ENCODE results near the gene ATRNL1.
"Not testable (repeated sequence)": the region's sequence is repeated elsewhere in the genome, so short reads cannot be mapped to it uniquely, and the experiment has no call there.

The ATRNL1 gene

DNA sequence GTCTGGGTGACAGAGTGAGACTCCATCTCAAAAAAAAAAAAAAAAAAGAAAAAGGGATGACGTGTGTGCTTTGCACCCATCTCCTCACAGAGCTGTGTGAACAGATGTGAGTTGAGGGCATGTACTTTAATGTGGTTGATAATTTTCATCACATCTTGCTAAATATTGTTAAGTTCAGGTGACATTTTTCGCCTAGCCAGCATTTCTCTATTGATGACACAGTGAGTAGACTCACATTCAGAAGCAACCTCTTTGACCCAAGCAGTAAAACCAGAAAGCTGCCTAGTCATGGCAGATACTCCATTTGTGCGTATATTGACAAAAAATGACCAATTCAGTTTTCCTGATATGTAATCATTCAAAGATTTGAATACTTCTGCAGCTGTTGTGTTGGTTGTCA is 126.0 kb downstream of the ATRNL1 start:
- DNase-seq, result no peak

DNA sequence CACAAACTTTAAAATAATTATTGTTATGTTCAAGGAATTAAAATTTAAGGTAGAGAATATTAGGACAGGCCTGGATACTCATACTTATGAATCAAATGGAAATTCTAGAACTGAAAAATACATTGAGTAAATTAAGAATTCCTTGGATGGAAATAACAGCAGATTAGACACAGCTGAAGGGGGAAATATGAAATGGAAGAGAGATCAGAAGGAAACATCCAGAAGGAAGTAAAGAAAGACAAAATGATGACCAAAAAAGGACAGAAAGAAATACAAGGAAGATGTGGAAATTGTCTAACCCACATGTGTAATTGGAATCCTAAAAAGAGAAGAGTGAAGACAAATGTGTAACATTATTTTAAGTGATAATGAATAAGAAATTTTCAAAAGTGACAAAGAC is 128.9 kb downstream of the ATRNL1 start:
- DNase-seq, result no peak

DNA sequence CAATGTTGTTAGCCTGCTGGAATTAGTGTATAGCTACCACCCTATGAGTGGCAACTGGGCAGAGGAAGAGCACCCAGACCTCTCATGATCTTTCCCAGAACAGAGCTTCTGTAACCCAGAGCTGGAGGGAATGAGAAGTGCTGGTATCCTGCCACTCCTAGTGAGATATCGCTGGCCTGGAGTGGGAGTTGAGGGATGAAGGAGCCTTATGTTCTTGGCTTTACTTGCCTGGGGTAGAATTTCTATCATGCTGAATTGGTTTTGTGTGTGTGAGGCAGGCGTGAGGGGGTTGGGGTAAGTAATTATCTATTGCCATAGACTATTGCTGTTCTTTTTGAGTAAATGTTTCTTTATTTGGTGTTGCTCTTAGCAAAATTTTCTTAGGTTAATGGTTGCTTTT is 146.6 kb downstream of the ATRNL1 start:
- no peak for DNase-seq

DNA sequence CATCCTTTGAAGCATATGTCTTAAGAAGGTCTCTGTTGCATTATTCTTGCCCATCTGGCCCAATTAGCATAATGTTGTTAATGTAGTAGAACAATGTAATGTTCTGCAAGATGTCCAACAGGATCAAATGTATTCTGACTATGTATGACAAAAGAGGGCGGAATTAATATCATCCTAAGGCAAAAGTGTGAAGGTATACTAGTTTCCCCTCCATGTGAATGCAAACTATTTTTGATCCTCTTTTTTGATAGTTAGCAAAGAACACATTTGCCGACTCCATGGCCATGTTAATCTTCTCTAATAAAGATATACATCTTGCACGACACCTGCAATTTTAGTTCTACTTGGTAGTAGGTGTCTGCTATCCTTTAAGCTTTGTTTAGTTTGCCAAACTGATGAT is 157.6 kb downstream of the ATRNL1 start:
- no peak for DNase-seq

DNA sequence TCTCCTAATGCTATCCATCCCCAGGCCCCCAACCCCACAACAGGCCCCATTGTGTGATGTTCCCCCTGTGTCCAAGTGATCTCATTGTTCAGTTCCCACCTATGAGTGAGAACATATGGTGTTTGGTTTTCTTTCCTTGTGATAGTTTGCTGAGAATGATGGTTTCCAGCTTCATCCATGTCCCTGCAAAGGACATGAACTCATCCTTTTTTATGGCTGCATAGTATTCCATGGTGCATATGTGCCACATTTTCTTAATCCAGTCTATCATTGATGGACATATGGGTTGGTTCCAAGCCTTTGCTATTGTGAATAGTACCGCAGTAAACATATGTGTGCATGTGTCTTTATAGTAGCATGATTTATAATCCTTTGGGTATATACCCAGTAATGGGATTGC is 160.6 kb downstream of the ATRNL1 start:
- DNase-seq, result not testable (repeated sequence)

DNA sequence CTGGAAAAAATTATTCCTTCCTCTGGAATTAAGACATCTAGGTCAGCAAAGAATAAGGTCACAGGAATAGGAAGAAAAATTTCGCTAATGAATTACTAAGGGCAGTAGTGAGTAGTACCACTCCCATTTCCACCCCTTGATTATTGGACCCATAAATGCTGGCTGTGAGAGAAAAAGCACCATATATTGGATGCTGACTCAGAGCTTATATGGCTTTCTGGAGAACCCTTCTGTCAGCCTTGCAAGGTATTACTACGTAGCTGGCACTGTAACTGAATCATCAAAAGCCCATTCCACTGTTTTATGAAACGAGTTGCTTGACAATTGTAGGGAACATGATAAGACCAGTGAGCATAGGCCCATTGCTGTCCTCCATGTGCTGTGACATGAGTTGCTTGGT is 179.3 kb downstream of the ATRNL1 start:
- no peak for DNase-seq

DNA sequence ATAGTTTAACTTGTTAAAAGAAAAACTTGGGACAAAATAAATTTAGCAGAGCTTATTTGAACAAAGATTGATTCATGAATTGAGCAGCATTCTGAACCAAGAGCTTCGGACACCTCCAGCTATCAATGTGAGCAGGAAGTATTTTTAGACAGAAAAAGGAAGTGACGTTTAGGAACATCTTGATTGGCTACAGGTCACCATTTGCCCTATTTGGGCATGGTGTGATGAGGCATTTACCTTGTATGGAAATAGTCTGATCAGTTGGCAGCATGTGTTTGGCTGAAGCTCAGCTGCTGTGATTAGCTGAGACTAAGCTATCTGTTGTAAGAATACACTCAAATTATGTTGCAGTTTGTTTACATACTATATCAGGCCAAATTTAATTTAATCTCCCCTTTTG is 185.1 kb downstream of the ATRNL1 start:
- DNase-seq, result no peak

DNA sequence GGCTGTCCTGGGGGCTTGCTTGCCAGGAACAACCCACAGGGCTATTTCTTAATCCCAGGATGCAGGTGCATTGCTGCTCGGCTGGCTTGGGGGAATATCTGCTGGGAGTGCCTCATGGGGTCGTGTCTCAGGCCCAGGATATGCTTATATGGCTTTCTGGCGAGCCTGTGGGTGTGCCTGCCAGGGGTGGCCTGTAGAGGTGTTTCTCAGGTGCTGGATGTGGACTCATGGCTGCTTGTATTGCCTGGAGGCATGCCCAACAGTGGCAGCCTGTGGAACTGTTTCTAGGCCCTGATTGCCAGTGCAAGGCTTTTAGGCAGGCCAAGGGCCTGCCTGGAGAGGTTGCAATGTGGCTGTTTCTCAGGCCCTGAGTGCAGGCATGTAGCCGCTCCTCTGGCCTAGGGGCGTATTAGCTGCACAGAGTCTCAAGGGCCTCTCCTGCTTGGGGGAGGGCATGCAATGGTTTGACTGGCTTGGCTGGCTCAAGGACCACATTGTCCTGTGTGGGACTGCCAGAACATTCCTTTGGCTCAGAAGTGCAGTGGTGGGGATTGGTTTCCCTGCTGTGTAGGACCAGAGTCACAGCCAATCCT is 202.1 kb downstream of the ATRNL1 start:
- no peak for DNase-seq

DNA sequence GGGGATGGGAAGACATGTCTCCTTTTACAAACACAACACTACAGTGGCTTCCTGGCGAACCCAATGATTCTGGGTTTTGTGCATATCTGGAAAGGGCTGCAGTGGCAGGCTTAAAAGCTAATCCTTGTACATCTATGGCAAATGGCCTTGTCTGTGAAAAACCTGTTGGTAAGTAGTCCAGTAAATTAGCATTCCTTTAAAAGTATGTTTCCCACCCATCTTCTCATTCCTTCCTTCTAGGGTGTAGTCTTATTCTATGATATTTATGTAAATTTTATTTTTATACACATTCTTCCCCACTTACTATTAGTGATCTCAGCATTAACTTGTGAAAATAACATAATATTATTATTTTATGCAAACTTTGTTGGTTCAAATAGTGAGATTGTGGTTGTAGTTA is 206.9 kb downstream of the ATRNL1 start:
- no peak for DNase-seq

DNA sequence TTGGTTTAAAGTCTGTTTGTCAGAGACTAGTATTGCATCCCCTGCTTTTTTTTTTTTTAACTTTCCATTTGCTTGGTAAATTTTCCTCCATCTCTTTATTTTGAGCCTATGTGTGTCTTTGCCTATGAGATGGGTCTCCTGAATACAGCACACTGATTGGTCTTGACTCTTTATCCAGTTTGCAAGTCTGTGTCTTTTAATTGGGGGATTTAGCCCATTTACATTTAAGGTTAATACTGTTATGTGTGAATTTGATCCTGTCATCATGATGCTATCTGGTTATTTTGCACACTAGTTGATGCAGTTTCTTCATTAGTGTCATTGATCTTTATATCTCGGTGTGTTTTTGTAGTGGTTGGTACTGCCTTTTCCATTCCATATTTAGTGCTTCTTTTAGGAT is 226.5 kb downstream of the ATRNL1 start:
- not testable (repeated sequence) for DNase-seq

DNA sequence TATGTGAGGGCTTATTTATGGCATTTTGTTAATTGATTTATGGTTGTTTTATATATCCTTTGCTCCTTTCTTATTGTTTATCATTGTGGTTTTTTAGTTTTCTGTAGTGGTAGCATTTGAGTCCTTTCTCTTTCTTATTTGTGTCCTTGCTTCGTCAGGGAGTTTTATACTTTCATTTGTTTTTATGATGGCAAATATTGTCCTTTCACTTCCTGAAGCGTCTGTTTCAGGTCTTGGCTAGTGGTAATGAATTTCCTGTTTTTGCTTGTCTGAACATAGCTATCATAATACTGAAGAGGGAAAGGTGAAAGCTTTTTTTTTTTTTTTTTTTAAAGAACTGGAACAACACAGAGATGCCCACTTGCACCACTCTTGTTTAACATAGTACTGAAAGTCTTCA is 228.2 kb downstream of the ATRNL1 start:
- DNase-seq, result no peak

DNA sequence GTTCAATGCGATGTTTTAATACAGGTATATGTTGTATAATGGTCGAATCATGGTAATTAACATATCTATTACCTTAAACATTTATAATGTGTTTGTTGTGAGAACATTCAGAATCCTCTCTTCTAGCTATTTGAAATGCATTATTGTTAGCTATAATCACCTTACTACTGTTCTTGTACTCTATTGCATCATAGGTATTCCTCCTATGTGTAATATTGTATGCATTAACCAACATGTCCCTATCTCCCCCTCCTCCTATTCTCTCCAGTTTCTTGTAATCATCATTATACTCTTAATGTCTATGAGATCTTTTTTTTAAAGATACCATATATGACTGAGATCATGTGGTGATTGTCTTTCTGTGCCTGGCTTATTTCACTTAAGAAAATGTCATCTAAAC is 235.2 kb downstream of the ATRNL1 start:
- DNase-seq, result no peak

DNA sequence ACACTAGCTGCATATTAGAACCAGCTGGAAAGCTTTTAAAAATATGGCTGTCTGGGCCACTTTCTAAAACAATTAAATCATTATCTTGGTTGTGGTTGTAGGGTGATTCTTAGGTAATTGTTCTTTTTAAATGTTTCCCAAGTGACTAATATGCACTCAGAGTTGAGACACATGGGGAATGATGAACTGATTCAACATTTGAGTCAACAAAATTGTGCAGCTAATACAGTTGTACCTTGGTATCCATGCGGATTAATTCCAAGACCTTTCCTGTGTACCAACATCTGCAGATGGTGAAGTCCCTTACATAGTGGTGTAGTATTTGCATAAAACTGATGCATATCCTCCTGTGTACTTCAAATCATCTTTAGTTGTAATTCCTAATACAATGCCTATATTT is 242.2 kb downstream of the ATRNL1 start:
- no peak for DNase-seq

DNA sequence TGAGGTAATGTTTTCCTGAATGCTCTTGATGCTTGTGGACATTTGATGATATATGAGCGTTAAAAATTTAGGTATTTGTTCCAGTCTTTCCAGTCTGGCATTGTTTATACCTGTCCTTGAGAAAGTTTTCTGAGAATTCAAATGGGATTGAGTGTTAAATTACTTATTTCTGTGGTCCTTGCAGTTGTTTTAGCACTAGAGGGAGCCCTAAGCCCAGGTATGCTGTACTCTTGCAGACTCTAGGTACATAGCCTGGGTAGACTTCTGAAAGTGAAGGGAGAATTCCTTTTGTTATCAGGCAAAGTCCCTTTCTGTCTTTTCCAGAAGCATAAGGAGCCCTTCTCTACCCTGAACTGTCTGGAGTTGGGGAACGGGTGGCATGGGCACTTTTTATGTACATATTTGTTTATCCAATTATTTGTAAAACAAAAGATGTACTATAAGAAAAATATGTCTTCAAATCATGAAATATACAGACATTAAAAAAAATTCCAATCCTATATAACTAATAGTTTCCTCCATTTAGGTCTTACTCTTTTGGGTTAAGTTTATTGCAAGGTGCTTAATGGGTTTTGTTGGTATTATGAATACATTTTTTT is 262.1 kb downstream of the ATRNL1 start:
- DNase-seq, result no peak

DNA sequence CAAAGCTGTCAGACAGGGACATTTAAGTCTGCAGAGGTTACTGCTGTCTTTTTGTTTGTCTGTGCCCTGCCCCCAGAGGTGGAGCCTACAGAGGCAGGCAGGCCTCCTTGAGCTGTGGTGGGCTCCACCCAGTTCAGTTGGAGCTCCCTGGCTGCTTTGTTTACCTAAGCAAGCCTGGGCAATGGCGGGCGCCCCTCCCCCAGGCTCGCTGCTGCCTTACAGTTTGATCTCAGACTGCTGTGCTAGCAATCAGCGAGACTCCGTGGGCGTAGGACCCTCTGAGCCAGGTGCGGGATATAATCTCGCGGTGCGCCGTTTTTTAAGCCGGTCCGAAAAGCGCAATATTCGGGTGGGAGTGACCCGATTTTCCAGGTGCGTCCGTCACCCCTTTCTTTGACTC is 274.8 kb downstream of the ATRNL1 start:
- not testable (repeated sequence) for DNase-seq

DNA sequence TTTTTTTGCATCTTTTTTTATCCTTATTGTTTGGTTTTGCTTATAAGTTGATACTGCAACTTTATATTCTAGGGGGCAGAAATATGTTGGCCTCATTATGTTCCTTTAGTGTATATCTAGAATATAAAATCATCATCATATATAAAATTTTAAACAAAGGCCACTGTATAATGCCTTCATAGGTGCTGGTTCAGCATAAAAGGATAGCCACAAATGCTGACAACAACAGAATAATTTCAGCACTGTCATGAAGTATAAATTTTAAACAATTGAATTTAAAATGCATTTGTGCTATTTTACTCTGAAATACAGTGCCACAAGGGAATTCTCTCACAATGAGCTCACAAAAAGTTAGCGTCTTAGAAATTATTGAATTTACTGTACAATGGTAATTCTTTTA is 285.9 kb downstream of the ATRNL1 start:
- no peak for DNase-seq

DNA sequence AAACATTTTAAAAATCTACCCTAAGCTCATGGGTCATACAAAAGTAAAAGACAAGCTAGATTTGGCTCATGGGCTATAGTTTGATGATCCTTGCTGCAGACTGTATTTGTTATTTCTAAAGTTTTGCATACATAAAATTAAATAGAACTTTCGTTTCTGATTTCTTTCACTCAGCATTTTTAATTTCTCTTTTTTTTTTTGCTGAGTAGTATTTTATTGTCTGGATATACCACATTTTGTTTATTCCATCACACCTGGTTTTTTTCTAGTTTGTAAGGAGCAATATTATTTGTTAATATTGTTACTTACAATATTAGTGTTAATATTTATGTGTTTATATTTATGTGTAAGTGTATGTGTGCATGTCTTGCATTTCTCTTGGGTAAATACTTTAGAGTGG is 291.5 kb downstream of the ATRNL1 start:
- DNase-seq, result no peak

DNA sequence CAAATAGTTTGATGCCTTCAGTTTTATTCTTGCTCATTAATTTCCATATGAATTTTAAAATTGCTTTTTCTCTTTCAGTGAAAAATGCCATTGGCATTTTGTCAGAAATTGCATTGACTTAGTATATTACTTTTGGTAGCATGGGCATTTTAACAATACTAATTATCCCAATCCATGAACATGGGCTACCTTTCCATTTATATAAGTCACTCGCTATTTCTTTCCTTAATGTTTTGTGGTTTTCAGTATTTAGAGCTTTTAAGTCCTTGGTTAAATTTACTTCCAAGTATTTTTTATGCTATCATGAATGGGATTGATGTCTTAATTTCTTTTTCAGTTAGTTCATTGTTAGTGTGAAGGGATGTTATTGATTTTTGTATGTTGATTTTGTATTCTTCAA is 297.4 kb downstream of the ATRNL1 start:
- DNase-seq, result no peak

DNA sequence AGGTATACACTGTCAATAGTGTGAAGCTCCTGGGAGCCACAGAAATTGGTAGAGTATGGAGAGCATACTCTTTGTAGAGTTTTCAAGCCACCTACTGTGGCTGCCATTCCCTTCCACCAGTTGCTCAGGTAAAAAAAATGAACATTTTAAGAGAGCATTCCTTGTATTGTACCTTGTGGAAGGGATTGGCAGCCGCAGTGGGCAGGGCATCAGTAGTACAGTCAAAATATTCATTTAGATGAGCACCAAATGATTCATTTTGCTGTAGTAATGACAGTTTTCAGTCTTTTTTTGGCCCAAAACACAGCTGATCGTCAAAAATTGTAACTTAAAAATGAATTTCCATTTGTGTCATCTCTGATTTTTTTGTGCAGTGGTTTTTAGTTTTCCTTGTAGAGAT is 304.9 kb downstream of the ATRNL1 start:
- DNase-seq, result no peak

DNA sequence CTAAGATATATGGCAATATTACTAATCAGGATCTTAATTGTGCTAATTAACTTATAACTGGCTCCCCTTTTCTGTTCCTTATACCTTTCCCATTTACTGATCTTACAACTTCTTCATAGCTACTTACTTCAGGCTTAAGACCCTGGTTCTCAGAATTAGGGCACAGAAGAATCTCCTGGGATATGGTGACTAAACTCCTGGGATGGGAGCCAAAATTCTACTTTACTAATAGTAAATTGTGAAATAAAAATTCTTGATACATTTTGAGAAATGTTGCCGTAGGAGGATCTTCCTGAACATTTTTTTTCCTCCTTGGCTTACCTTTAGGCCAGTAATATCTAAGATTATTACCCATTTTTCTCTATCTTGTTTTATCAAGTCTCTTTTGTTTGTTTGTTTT is 309.5 kb downstream of the ATRNL1 start:
- no peak for DNase-seq

DNA sequence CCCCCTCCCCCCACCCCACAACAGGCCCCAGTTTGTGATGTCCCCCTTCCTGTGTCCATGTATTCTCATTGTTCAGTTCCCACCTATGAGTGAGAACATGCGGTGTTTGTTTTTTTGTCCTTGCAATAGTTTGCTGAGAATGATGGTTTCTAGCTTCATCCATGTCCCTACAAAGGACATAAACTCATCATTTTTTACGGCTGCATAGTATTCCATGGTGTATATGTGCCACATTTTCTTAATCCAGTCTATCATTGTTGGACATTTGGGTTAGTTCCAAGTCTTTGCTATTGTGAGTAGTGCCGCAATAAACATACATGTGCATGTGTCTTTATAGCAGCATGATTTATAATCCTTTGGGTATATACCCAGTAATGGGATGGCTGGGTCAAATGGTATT is 312.7 kb downstream of the ATRNL1 start:
- not testable (repeated sequence) for DNase-seq

DNA sequence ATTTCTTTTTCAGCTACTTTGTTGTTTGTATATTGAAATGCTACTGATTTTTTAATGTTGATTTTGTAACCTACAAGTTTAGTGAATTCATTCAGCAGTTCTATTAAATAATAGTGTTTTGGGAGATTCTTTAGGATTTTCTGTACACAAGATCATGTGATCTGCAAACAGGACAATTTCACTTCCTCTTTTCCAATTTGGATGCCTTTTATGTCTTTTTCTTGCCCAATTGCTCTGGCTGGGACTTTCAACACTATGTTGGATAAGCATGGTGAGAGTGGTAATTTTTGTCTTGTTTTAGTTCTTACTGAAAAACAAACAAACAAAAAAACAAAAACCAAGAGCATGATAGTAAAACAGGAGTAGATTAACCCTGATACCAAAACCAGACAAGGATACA is 316.2 kb downstream of the ATRNL1 start:
- no peak for DNase-seq

DNA sequence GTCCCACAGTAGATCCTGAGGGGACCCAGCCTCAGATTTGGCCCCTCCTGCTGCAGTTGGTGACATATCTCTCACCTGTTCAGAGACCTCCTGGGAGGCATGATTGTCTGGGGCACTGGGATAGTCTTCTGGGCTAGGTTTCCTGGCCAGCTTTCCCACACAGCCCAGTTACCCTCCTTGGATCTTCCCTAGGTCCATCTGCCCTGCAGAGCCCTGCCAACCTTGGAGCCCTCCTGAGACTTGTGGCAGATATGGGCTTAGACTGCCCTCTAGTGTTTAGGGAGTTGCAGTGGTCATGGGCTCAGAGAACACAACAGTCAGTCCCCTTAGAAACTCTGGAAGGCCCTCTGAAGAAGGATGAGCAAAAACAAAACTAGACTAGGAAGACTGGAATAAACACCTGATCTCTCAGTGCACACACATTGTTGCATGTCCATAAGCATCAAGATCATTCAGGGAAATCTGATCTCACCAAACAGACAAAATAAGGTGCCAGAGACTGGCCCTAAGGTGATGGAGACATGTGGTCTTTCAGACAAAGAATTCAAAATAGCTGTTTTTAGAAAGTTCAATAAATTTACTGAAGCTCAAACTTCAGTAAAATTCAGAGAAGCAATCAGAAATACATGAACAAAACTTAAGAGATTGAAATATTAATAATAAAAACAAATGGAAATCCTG is 324.6 kb downstream of the ATRNL1 start:
- DNase-seq, result no peak

DNA sequence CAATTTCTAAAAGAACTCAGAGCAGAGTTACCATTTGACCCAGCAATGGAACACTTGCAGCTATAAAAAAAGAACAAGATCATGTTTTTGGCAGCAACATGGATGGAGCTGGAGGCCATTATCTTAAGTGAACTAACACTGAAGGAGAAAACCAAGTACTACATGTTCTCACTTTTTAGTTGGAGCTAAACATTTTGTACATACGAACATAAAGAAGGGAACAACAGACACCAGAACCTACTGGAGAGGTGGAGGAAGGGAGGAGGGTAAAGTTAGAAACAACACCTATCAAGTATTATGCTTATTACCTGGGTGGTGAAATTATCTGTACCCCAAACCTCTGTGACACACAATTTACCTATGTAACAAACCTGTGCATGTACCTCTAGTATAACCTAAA is 329.5 kb downstream of the ATRNL1 start:
- no peak for DNase-seq

DNA sequence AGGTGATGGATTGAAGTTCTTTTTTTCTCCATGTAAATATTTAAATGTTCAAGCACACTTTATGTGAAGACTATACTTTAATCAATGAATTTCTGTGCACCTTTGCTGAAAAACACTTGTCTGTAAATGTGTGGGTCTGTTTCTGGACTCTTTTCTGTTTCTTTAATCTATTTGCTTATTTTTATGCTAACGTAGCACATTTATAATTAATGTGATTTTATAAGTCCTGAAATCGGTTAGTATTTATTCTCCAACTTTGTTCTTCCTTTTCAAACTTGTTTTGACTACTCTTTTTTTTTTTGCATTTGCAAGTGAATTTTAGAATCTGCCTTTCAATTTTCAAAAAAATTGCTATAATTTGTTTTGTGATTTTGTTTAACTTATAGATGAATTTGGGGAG is 334.4 kb downstream of the ATRNL1 start:
- DNase-seq, result no peak

All from NCI-H1436 treated with DMSO at 0.1 percent for 48 hours (cell line).